Astrocyte (in vitro differentiated cells and primary cell): ENCODE data around the gene SDR42E1. TPM values are rescaled to one million over a fixed set of nuclear protein-coding genes. Genes with fewer than 3 reads are reported as not detected.

Experiments used
- DNase-seq: peaks from one replicate; pipeline ENCODE4 v3.0.0-alpha.2; 2010; ENCODE audit warnings: low read depth
- FAIRE-seq: peaks from 2 replicates; lab custom pipeline; 2011; peaks lifted over from hg19 to GRCh38; lab: Jason Lieb, UNC
- H2AFZ ChIP-seq: 2 replicates; pipeline ENCODE4 v1.6.0; 2012; ENCODE audit warnings: low read depth, low read length, inconsistent platforms
- H3K27ac ChIP-seq: 2 replicates; pipeline ENCODE4 v1.5.1; 2011; ENCODE audit warnings: low read depth, low read length, inconsistent platforms
- H3K27me3 ChIP-seq: 2 replicates; pipeline ENCODE4 v1.6.0; 2011; ENCODE audit warnings: low read length, inconsistent platforms; ENCODE audit not compliant: insufficient read depth
- H3K36me3 ChIP-seq: 2 replicates; pipeline ENCODE4 v1.5.1; 2011; ENCODE audit warnings: low read length, inconsistent platforms; ENCODE audit not compliant: insufficient read depth
- H3K4me1 ChIP-seq: 2 replicates; pipeline ENCODE4 v1.5.1; 2011; ENCODE audit warnings: low read length, inconsistent platforms; ENCODE audit not compliant: insufficient read depth
- H3K4me2 ChIP-seq: 2 replicates; pipeline ENCODE4 v1.6.0; 2012; ENCODE audit warnings: low read length, inconsistent platforms
- H3K4me3 ChIP-seq: 2 replicates; pipeline ENCODE4 v1.5.1; 2011; ENCODE audit warnings: low read depth, mild to moderate bottlenecking, low read length, inconsistent platforms; ENCODE audit not compliant: insufficient read depth
- H3K79me2 ChIP-seq: 2 replicates; pipeline ENCODE4 v1.6.0; 2012; ENCODE audit warnings: mild to moderate bottlenecking, low read length, inconsistent platforms; ENCODE audit not compliant: insufficient read depth
- H3K9ac ChIP-seq: 2 replicates; pipeline ENCODE4 v1.6.0; 2012; ENCODE audit warnings: mild to moderate bottlenecking, low read length, inconsistent platforms
- H3K9me3 ChIP-seq: 2 replicates; pipeline ENCODE4 v1.5.1; 2012; ENCODE audit warnings: low read depth, mild to moderate bottlenecking, low read length, inconsistent platforms; ENCODE audit not compliant: insufficient read depth
- H4K20me1 ChIP-seq: 2 replicates; pipeline ENCODE4 v1.6.0; 2012; ENCODE audit warnings: low read length, inconsistent platforms; ENCODE audit not compliant: insufficient read depth
- H3K27ac Mint-ChIP-seq: one replicate; pipeline ENCODE4 v1.8.0; 2021; ENCODE audit warnings: mild to moderate bottlenecking, mixed read lengths; ENCODE audit not compliant: unreplicated experiment
- H3K27me3 Mint-ChIP-seq: one replicate; pipeline ENCODE4 v1.8.0; 2021; ENCODE audit warnings: low read depth, mixed read lengths; ENCODE audit not compliant: unreplicated experiment
- H3K36me3 Mint-ChIP-seq: one replicate; pipeline ENCODE4 v1.8.0; 2021; ENCODE audit warnings: low read depth, mixed read lengths; ENCODE audit not compliant: unreplicated experiment
- H3K4me1 Mint-ChIP-seq: one replicate; pipeline ENCODE4 v1.8.0; 2021; ENCODE audit warnings: low read depth, mixed read lengths; ENCODE audit not compliant: unreplicated experiment
- H3K4me3 Mint-ChIP-seq: one replicate; pipeline ENCODE4 v1.8.0; 2021; ENCODE audit warnings: mild to moderate bottlenecking, moderate library complexity, mixed read lengths; ENCODE audit not compliant: unreplicated experiment
- H3K9me3 Mint-ChIP-seq: one replicate; pipeline ENCODE4 v1.8.0; 2021; ENCODE audit warnings: mild to moderate bottlenecking, mixed read lengths; ENCODE audit not compliant: unreplicated experiment
- EZH2 ChIP-seq: IDR thresholded peaks from 2 replicates; pipeline ENCODE4 v1.6.1; 2012; ENCODE audit warnings: mild to moderate bottlenecking, low read length, inconsistent platforms; ENCODE audit not compliant: insufficient read depth
- total RNA-seq: library from RNA; stranded (reverse); gene quantifications from 2 replicates; pipeline ENCODE4 v1.2.1, GENCODE V29; 2021
- TF ChIP-seq, protein P1 (sequence below): IDR thresholded peaks from 2 replicates; pipeline ENCODE4 v1.5.1; 2011; ENCODE audit warnings: low read depth, mild to moderate bottlenecking, inconsistent platforms, low read length, moderate library complexity; ENCODE audit not compliant: insufficient read depth

The SDR42E1 gene
- total RNA-seq, 1 donor from 2014 or later = not detected

- H3K79me2 ChIP-seq = no peaks in the 10 kb centered on the region
- H3K4me1 ChIP-seq = peaks cover 14% of the 10 kb centered on the region
- peaks cover 2% of the 10 kb centered on the region for H3K27me3 ChIP-seq
- H3K4me2 ChIP-seq = no peak overlapping the region
- Mint-ChIP-seq H3K27me3 (peaks cover 6% of the 10 kb centered on the region), H3K4me1 (peaks cover 9% of the 10 kb centered on the region), H3K4me3 (no peak overlapping the region), H3K27ac (no peak overlapping the region), H3K36me3 (no peaks in the 10 kb centered on the region), H3K9me3 (peaks cover 2% of the 10 kb centered on the region)
- no peak overlapping the region for H3K4me3 ChIP-seq
- no peak for DNase-seq
- no peak overlapping the region for H3K27ac ChIP-seq
- FAIRE-seq = no peak
- H4K20me1 ChIP-seq = no peaks in the 10 kb centered on the region
- H3K9me3 ChIP-seq = no peaks in the 10 kb centered on the region
- no peak overlapping the region for H3K9ac ChIP-seq
- no peaks in the 10 kb centered on the region for H3K36me3 ChIP-seq
- TF ChIP-seq EZH2 = no peak
- TF ChIP-seq, protein P1, sequence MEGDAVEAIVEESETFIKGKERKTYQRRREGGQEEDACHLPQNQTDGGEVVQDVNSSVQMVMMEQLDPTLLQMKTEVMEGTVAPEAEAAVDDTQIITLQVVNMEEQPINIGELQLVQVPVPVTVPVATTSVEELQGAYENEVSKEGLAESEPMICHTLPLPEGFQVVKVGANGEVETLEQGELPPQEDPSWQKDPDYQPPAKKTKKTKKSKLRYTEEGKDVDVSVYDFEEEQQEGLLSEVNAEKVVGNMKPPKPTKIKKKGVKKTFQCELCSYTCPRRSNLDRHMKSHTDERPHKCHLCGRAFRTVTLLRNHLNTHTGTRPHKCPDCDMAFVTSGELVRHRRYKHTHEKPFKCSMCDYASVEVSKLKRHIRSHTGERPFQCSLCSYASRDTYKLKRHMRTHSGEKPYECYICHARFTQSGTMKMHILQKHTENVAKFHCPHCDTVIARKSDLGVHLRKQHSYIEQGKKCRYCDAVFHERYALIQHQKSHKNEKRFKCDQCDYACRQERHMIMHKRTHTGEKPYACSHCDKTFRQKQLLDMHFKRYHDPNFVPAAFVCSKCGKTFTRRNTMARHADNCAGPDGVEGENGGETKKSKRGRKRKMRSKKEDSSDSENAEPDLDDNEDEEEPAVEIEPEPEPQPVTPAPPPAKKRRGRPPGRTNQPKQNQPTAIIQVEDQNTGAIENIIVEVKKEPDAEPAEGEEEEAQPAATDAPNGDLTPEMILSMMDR = no peak
- H2AFZ ChIP-seq = no peak overlapping the region
These were observed 22.5 kb upstream of the SDR42E1 start for GRCh38 chr16:82033683-82034300.

DNA sequence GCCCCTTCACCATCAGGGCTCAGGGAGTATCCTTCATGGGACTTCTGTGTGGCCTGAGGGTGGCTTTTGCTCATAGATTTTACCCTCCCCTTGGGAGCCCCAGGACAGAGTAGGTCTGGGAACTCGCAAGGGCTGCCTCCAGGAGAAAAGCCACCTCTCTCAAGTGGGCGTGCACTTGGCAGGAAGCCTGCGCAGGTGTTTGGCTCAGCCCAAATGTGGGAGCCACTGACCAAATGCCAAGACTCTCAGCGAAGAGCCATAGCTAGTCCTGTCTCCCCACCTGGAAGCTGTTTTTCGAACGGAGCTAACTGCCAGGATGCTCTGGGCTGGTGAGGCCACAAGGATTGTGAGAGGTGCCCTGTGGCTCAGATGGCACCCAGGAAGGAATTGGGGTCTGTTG, 21.7 kb upstream of the SDR42E1 start:
- FAIRE-seq = no peak
- no peaks in the 10 kb centered on the region for H3K36me3 Mint-ChIP-seq
- H3K27me3 Mint-ChIP-seq = peaks cover 2% of the 10 kb centered on the region
- Histone ChIP-seq H2AFZ (no peak overlapping the region), H3K27me3 (no peaks in the 10 kb centered on the region), H3K4me2 (no peak overlapping the region), H3K9ac (no peak overlapping the region), H3K4me1 (peaks cover 14% of the 10 kb centered on the region), H3K9me3 (no peaks in the 10 kb centered on the region), H3K27ac (no peak overlapping the region), H3K4me3 (no peak overlapping the region), H3K79me2 (no peaks in the 10 kb centered on the region), H4K20me1 (no peaks in the 10 kb centered on the region), H3K36me3 (no peaks in the 10 kb centered on the region)
- peaks cover 9% of the 10 kb centered on the region for H3K4me1 Mint-ChIP-seq
- no peak for TF ChIP-seq EZH2
- TF ChIP-seq, protein P1 = no peak
- DNase-seq = no peak
- no peak overlapping the region for H3K27ac Mint-ChIP-seq
- no peak overlapping the region for H3K4me3 Mint-ChIP-seq
- peaks cover 2% of the 10 kb centered on the region for H3K9me3 Mint-ChIP-seq
